ENCODE measurements around the gene UTRN.

DNA sequence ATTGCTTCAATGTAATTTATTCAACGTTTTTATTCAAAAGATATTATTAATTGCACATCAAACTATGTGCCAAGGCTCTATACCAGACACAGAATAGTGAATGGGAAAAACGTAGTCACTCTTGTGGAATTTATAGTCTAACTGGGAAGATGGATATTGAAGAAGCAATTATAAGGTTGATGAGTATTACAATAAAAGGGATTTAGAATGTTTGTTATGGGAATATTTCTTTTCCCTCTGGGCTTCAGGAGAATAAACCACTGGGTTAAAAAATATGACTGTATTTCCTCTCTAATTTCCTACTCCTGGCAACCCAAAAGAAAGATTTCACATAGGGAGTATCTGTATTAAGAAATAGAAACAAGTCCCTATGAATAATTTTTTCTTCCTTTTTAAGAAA is 25.1 kb upstream of the UTRN start:
- TF ChIP-seq GATA2 (IDR thresholded peaks at IDR 0.05; ENCODE audit: low read depth, low read length) = no peak
- no peak for TF ChIP-seq GATA3 (IDR thresholded peaks at IDR 0.05; ENCODE audit: low read depth, low read length)

All from SH-SY5Y (cell line).